ENCODE measurements around the gene SLC25A12. TPM values are rescaled to one million over a fixed set of nuclear protein-coding genes. Genes with fewer than 3 reads are reported as not detected.

The SLC25A12 gene
- total RNA-seq, 1 donor from 2014 or later, result 13.9 TPM

GRCh38 chr2:171834286-171834685 is 59.8 kb downstream of the SLC25A12 start:
- peaks cover 30% of the 10 kb centered on the region for H3K9me3 Mint-ChIP-seq (ENCODE audit: low read depth)

GRCh38 chr2:171832489-171832888 is 61.6 kb downstream of the SLC25A12 start:
- Mint-ChIP-seq H3K36me3 (ENCODE audit: insufficient read depth) (peaks cover 67% of the 10 kb centered on the region), H3K9me3 (ENCODE audit: low read depth) (peaks cover 39% of the 10 kb centered on the region), H3K27me3 (peaks cover 5% of the 10 kb centered on the region), H3K27ac (no peak overlapping the region), H3K4me3 (ENCODE audit: low read depth) (no peak overlapping the region), H3K4me1 (ENCODE audit: low read depth) (no peaks in the 10 kb centered on the region)
- no peak for DNase-seq (ENCODE audit: low spot score, unreplicated experiment)
- no peak for TF ChIP-seq CTCF (IDR thresholded peaks at IDR 0.05; ENCODE audit: unreplicated experiment)

More at GRCh38 chr2:171834286-171834685, 59.8 kb downstream of the SLC25A12 start:
- peaks cover 59% of the 10 kb centered on the region for H3K36me3 Mint-ChIP-seq (ENCODE audit: insufficient read depth)
- no peak for TF ChIP-seq CTCF (IDR thresholded peaks at IDR 0.05; ENCODE audit: unreplicated experiment)
- H3K27ac Mint-ChIP-seq, result no peak overlapping the region
- no peak for DNase-seq (ENCODE audit: low spot score, unreplicated experiment)
- H3K4me1 Mint-ChIP-seq (ENCODE audit: low read depth), result no peaks in the 10 kb centered on the region
- no peak overlapping the region for H3K4me3 Mint-ChIP-seq (ENCODE audit: low read depth)
- peaks cover 11% of the 10 kb centered on the region for H3K27me3 Mint-ChIP-seq

- peaks cover 4% of the 10 kb centered on the region for H3K27me3 Mint-ChIP-seq
- DNase-seq (ENCODE audit: low spot score, unreplicated experiment), result no peak
- H3K9me3 Mint-ChIP-seq (ENCODE audit: low read depth), result peaks cover 39% of the 10 kb centered on the region
- no peak for TF ChIP-seq CTCF (IDR thresholded peaks at IDR 0.05; ENCODE audit: unreplicated experiment)
- no peak overlapping the region for H3K4me3 Mint-ChIP-seq (ENCODE audit: low read depth)
- no peaks in the 10 kb centered on the region for H3K4me1 Mint-ChIP-seq (ENCODE audit: low read depth)
- H3K36me3 Mint-ChIP-seq (ENCODE audit: insufficient read depth), result peaks cover 59% of the 10 kb centered on the region
- no peak overlapping the region for H3K27ac Mint-ChIP-seq
These were observed 64.0 kb downstream of the SLC25A12 start for GRCh38 chr2:171830039-171830438.

GRCh38 chr2:171824086-171824485 is 70.0 kb downstream of the SLC25A12 start:
- no peak for TF ChIP-seq CTCF (IDR thresholded peaks at IDR 0.05; ENCODE audit: unreplicated experiment)
- Mint-ChIP-seq H3K36me3 (ENCODE audit: insufficient read depth) (peaks cover 16% of the 10 kb centered on the region), H3K27ac (no peak overlapping the region), H3K4me1 (ENCODE audit: low read depth) (no peaks in the 10 kb centered on the region), H3K27me3 (peaks cover 5% of the 10 kb centered on the region), H3K9me3 (ENCODE audit: low read depth) (peaks cover 9% of the 10 kb centered on the region), H3K4me3 (ENCODE audit: low read depth) (no peak overlapping the region)
- DNase-seq (ENCODE audit: low spot score, unreplicated experiment), result no peak

- peaks cover 5% of the 10 kb centered on the region for H3K27me3 Mint-ChIP-seq
- peaks cover 10% of the 10 kb centered on the region for H3K36me3 Mint-ChIP-seq (ENCODE audit: insufficient read depth)
- H3K9me3 Mint-ChIP-seq (ENCODE audit: low read depth), result peaks cover 3% of the 10 kb centered on the region
- no peak overlapping the region for H3K4me3 Mint-ChIP-seq (ENCODE audit: low read depth)
- no peaks in the 10 kb centered on the region for H3K4me1 Mint-ChIP-seq (ENCODE audit: low read depth)
- TF ChIP-seq CTCF (IDR thresholded peaks at IDR 0.05; ENCODE audit: unreplicated experiment), result no peak
- no peak for DNase-seq (ENCODE audit: low spot score, unreplicated experiment)
- no peak overlapping the region for H3K27ac Mint-ChIP-seq
These were observed 71.3 kb downstream of the SLC25A12 start for GRCh38 chr2:171822525-171823322.

Data from progenitor cell of endocrine pancreas (in vitro differentiated cells).